GM23338 (cell line): ENCODE results near the gene PVALB. TPM values are rescaled to one million over a fixed set of nuclear protein-coding genes. Genes with fewer than 3 reads are reported as not detected.

ENCODE experiments used
- ATAC-seq: fragments of 200-7000 bp; cut with Tn5 transposase; 3 replicates; pipeline ENCODE4 v1.9.1; 2020
- DNase-seq: peaks from one replicate; pipeline ENCODE4 v3.0.0-alpha.2; 2015; ENCODE audit warnings: low spot score
- H2AFZ ChIP-seq: fragments of 200-600 bp; sonication (generic); 2 replicates; pipeline ENCODE4 v1.8.0; 2016; ENCODE audit warnings: antibody characterized with exemption, mild to moderate bottlenecking, moderate library complexity
- H3F3A ChIP-seq: fragments of 200-600 bp; sonication (generic); replicated peaks from 2 replicates; pipeline ENCODE4 v1.8.0; 2017; ENCODE audit warnings: antibody characterized with exemption, mixed run types, low read depth
- H3K27ac ChIP-seq: fragments of 200-600 bp; sonication (generic); 2 replicates; pipeline ENCODE4 v1.6.1; 2016; ENCODE audit warnings: low read depth
- H3K27me3 ChIP-seq: fragments of 200-600 bp; sonication (generic); 2 replicates; pipeline ENCODE4 v1.8.0; 2016; ENCODE audit warnings: mild to moderate bottlenecking, mixed run types, moderate library complexity; ENCODE audit not compliant: insufficient read depth
- H3K36me3 ChIP-seq: fragments of 200-600 bp; sonication (generic); 2 replicates; pipeline ENCODE4 v1.8.0; 2016; ENCODE audit warnings: mild to moderate bottlenecking; ENCODE audit not compliant: insufficient read depth
- H3K4me1 ChIP-seq: fragments of 200-600 bp; sonication (generic); 2 replicates; pipeline ENCODE4 v1.8.0; 2016; ENCODE audit warnings: mild to moderate bottlenecking, moderate library complexity; ENCODE audit not compliant: insufficient read depth
- H3K4me2 ChIP-seq: fragments of 200-600 bp; sonication (generic); 2 replicates; pipeline ENCODE4 v1.7.1; 2017; ENCODE audit warnings: mixed run types
- H3K4me3 ChIP-seq: fragments of 200-600 bp; sonication (generic); 2 replicates; pipeline ENCODE4 v1.6.1; 2016; ENCODE audit warnings: mixed run types
- H3K79me2 ChIP-seq: fragments of 200-600 bp; sonication (generic); replicated peaks from 2 replicates; pipeline ENCODE4 v1.8.0; 2017; ENCODE audit warnings: mild to moderate bottlenecking; ENCODE audit not compliant: insufficient read depth
- H3K9me2 ChIP-seq: fragments of 200-600 bp; sonication (generic); 2 replicates; pipeline ENCODE4 v1.8.0; 2017; ENCODE audit not compliant: insufficient read depth
- H4K20me1 ChIP-seq: fragments of 200-600 bp; sonication (generic); replicated peaks from 2 replicates; pipeline ENCODE4 v1.8.0; 2017; ENCODE audit warnings: mild to moderate bottlenecking; ENCODE audit not compliant: insufficient read depth
- H3K27ac Mint-ChIP-seq: 2 replicates; pipeline ENCODE4 v1.8.0; 2020; ENCODE audit warnings: inconsistent platforms, mild to moderate bottlenecking, moderate library complexity, mixed read lengths
- H3K27me3 Mint-ChIP-seq: 3 replicates; pipeline ENCODE4 v1.8.0; 2022; ENCODE audit warnings: low read depth, mild to moderate bottlenecking, moderate library complexity, mixed read lengths, inconsistent platforms; ENCODE audit not compliant: insufficient read depth, poor library complexity
- H3K36me3 Mint-ChIP-seq: 3 replicates; pipeline ENCODE4 v1.8.0; 2021; ENCODE audit warnings: low read depth, mild to moderate bottlenecking, inconsistent platforms, moderate library complexity, mixed read lengths
- H3K4me1 Mint-ChIP-seq: 3 replicates; pipeline ENCODE4 v1.8.0; 2020; ENCODE audit warnings: mild to moderate bottlenecking, inconsistent platforms, mixed read lengths
- H3K4me3 Mint-ChIP-seq: 3 replicates; pipeline ENCODE4 v1.8.0; 2021; ENCODE audit warnings: moderate library complexity, mild to moderate bottlenecking, inconsistent platforms, mixed read lengths
- H3K9me3 Mint-ChIP-seq: 3 replicates; pipeline ENCODE4 v1.8.0; 2020; ENCODE audit warnings: moderate library complexity, mild to moderate bottlenecking, inconsistent platforms, mixed read lengths
- CREB1 ChIP-seq: fragments of 250-450 bp; sonication (Bioruptor Pico); IDR thresholded peaks from 2 replicates; pipeline ENCODE4 v1.5.0; 2020; ENCODE audit warnings: low read depth, mild to moderate bottlenecking, moderate library complexity
- CTCF ChIP-seq, 2 experiments: fragments of 200-600 bp in 1 of 2; sonication (generic) in 1 of 2; conservative IDR thresholded peaks; 2 replicates each; pipeline versions ENCODE4 v1.5.1 to v1.6.1; 2016 to 2017; ENCODE audit warnings: antibody characterized with exemption in 2 of 2, low read depth in 2 of 2, mild to moderate bottlenecking in 2 of 2, moderate library complexity in 1 of 2
- ETS1 ChIP-seq: IDR thresholded peaks from 2 replicates; pipeline ENCODE4 v1.6.1; 2016; ENCODE audit warnings: antibody characterized with exemption
- EZH2 ChIP-seq: fragments of 200-600 bp; sonication (generic); IDR thresholded peaks from one replicate; pipeline ENCODE4 v1.8.0; 2017; ENCODE audit warnings: antibody characterized with exemption, mild to moderate bottlenecking, low read depth; ENCODE audit not compliant: unreplicated experiment
- EZH2phosphoT487 ChIP-seq: fragments of 200-600 bp; sonication (generic); IDR thresholded peaks from one replicate; pipeline ENCODE4 v1.8.1; 2018; ENCODE audit warnings: antibody characterized with exemption; ENCODE audit not compliant: unreplicated experiment
- JUNB ChIP-seq: IDR thresholded peaks from one replicate; pipeline ENCODE4 v1.6.1; 2016; ENCODE audit warnings: antibody characterized with exemption; ENCODE audit not compliant: unreplicated experiment
- NANOG ChIP-seq: IDR thresholded peaks from 2 replicates; pipeline ENCODE4 v1.6.1; 2016; ENCODE audit warnings: antibody characterized with exemption, borderline replicate concordance
- POLR2AphosphoS5 ChIP-seq: IDR thresholded peaks from 2 replicates; pipeline ENCODE4 v1.6.1; 2016; ENCODE audit warnings: antibody characterized with exemption, low read depth
- REST ChIP-seq: IDR thresholded peaks from one replicate; pipeline ENCODE4 v1.6.1; 2018; ENCODE audit warnings: antibody characterized with exemption; ENCODE audit not compliant: unreplicated experiment
- STAT1 ChIP-seq: IDR thresholded peaks from one replicate; pipeline ENCODE4 v1.6.1; 2016; ENCODE audit warnings: antibody characterized with exemption; ENCODE audit not compliant: unreplicated experiment
- ZNF114 ChIP-seq: fragments of 250-450 bp; sonication (Bioruptor Pico); IDR thresholded peaks from 2 replicates; pipeline ENCODE4 v1.5.0; 2020; ENCODE audit warnings: mild to moderate bottlenecking, moderate library complexity
- ZNF331 ChIP-seq: fragments of 250-450 bp; sonication (Bioruptor Pico); IDR thresholded peaks from 2 replicates; pipeline ENCODE4 v1.5.0; 2020; ENCODE audit warnings: low read depth, mild to moderate bottlenecking, moderate library complexity
- ZNF462 ChIP-seq: fragments of 250-450 bp; sonication (Bioruptor Pico); IDR thresholded peaks from 2 replicates; pipeline ENCODE4 v1.5.0; 2020; ENCODE audit warnings: mild to moderate bottlenecking, moderate library complexity
- polyA plus RNA-seq: library from polyadenylated mRNA; unstranded; fragments of >200 nt; fragmentation: Nextera tagmentation; extraction: Ambion mirVana; gene quantifications from 2 replicates; pipeline ENCODE4 v1.2.1, GENCODE V29; 2016
- total RNA-seq: library from RNA; depleted of rRNA; stranded (reverse); fragments of >200 nt; shearing (Covaris generic); gene quantifications from 2 replicates; pipeline ENCODE4 v1.2.3, GENCODE V29; 2014

The PVALB gene
- total and polyA plus RNA-seq, 2 experiments from 2014 or later: 7.9 TPM; not detected in 1

- TF ChIP-seq EZH2phosphoT487 (no peak), NANOG (no peak), CREB1 (no peak), STAT1 (no peak), POLR2AphosphoS5 (no peak)
Measured at GRCh38 chr22:36835903-36836302, 19.1 kb upstream of the PVALB start (continued).

GRCh38 chr22:36833073-36833472 lies 16.2 kb upstream of the PVALB start:
- no peaks in the 10 kb centered on the region for H3K4me1 Mint-ChIP-seq

More at GRCh38 chr22:36833073-36833472, 16.2 kb upstream of the PVALB start:
- Histone ChIP-seq H2AFZ (no peak overlapping the region), H4K20me1 (no peaks in the 10 kb centered on the region), H3K4me1 (no peaks in the 10 kb centered on the region), H3K79me2 (no peaks in the 10 kb centered on the region), H3K4me3 (no peak overlapping the region), H3K27me3 (no peaks in the 10 kb centered on the region), H3K9me2 (no peaks in the 10 kb centered on the region), H3K27ac (no peak overlapping the region), H3F3A (no peaks in the 10 kb centered on the region), H3K36me3 (no peaks in the 10 kb centered on the region), H3K4me2 (no peak overlapping the region)
- no peak for ATAC-seq
- no peak for TF ChIP-seq ETS1
- TF ChIP-seq EZH2phosphoT487: no peak
- no peak for TF ChIP-seq CTCF (conservative IDR thresholded peaks at IDR 0.05; ENCODE audit: low read depth in 2 of 2)
- no peak for TF ChIP-seq STAT1
- TF ChIP-seq JUNB: no peak
- TF ChIP-seq EZH2: no peak
- TF ChIP-seq REST: no peak
- TF ChIP-seq ZNF114 (CRISPR knock-in tag): no peak
- no peak for TF ChIP-seq NANOG
- TF ChIP-seq CREB1: no peak
- TF ChIP-seq POLR2AphosphoS5: no peak
- no peak for TF ChIP-seq ZNF462 (CRISPR knock-in tag)
- no peak for TF ChIP-seq ZNF331
- peaks cover 4% of the 10 kb centered on the region for H3K27me3 Mint-ChIP-seq
- H3K9me3 Mint-ChIP-seq: peaks cover 10% of the 10 kb centered on the region
- DNase-seq: no peak
- H3K36me3 Mint-ChIP-seq: no peaks in the 10 kb centered on the region; the same call in 2 of the 3 replicates
- no peak overlapping the region for H3K4me3 Mint-ChIP-seq
- no peak overlapping the region for H3K27ac Mint-ChIP-seq
